Kidney glomerular epithelial cell (primary cell): Measurements from ENCODE around the gene ZNF281.

Experiments
- DNase-seq: peaks from one replicate; lab custom pipeline; 2025; lab: John Stamatoyannopoulos, UW

The ZNF281 gene

GRCh38 chr1:200391747-200392146 is 18.1 kb downstream of the ZNF281 start:
- DNase-seq = no peak

DNA sequence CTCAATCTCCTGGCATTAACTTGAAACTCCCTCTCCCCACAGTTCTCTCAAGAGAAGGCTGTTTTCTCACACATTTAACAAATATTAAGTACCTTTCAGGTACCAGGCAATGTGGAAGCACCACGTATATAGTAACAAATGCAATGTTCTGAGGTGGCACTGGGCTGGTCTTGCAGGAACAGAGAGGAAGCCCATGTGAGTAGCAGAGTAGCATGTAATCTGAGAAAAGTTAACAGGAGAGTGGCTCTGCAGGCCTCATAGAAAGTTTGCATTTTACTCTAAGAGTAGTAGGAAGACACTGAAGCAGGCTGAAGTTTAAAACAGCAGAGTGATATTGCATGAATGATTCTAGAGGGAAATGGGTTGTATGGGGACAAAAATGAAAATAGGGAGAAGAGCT is 21.0 kb downstream of the ZNF281 start:
- no peak for DNase-seq

GRCh38 chr1:200386416-200386815 is 23.4 kb downstream of the ZNF281 start:
- no peak for DNase-seq

- DNase-seq = no peak
Measured at GRCh38 chr1:200384818-200385390, 24.9 kb downstream of the ZNF281 start.

GRCh38 chr1:200381256-200381984 is 28.4 kb downstream of the ZNF281 start:
- DNase-seq = no peak

GRCh38 chr1:200380589-200381021 is 29.2 kb downstream of the ZNF281 start:
- DNase-seq = no peak

DNA sequence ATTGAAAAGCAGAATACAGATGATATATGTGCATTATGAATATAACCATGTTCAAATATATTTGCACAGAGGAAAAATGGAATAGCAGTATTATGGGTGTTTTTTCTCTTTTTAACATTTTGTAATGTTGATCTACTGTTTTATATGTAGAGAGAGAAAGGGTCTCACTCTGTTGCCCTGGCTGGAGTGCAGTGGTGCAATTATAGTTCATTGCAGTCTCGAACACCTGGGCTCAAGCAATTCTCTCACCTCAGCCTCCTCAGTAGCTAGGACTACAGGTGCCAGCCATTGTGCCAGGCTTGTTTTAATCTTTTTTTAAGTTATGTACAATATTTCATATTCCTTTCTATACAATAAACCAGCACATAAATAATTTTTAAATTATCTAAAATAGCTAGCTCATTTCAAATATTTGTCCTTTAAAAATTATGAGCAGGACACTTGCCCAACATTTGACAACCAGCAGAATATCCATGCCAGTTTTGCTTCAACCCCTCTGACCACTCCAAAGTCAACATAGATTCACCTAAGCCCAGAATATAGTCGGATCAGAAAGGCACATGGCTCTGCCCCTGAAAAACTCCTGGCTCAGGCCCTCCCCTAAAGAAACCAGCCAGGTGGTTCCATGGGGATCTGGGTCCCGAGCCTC is 29.8 kb downstream of the ZNF281 start:
- no peak for DNase-seq

- DNase-seq = peak; percentile 99
Measured at GRCh38 chr1:200379432-200379757, 30.4 kb downstream of the ZNF281 start.

- no peak for DNase-seq
Measured at GRCh38 chr1:200378096-200378495, 31.7 kb downstream of the ZNF281 start.

- DNase-seq = no peak
Measured at GRCh38 chr1:200376528-200376927, 33.3 kb downstream of the ZNF281 start.

DNA sequence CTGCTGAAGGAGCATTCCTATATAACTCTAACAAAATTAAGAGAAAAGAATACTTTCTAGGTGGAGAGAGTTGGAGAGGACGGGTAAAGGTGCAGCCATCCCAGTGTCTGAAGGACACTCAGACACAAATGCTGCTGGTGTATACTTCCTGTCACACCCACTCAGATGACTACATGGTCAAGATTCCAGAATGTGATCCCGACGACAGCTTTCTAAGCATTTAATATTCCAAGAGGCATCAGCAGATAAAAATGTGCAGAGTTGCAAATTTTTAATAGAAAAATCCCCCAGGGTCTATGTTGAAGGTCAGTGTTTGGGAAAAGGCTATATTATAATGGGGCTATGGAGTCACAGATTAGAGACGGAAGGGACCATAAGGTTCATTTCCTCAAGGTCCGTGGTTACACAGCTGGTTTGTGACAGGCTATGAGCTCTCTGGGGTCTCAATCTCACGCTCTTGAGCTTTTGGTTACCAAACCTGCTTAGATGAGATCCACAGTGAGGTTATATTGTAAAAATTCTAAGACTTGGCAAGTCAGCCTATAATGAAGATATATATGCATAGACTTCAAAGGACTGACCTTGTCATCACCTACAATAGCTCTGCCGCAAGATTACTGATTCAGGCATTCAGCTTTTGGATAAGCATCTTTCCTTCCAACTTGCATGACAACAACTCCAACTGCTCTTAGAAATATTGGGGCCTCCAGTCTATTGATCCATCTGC is 35.1 kb downstream of the ZNF281 start:
- peak; percentile 21 for DNase-seq

- DNase-seq = no peak
Measured at GRCh38 chr1:200373811-200374231, 36.0 kb downstream of the ZNF281 start.

- DNase-seq = no peak
Measured at GRCh38 chr1:200372885-200373181, 37.0 kb downstream of the ZNF281 start.

GRCh38 chr1:200372095-200372884 is 37.5 kb downstream of the ZNF281 start:
- DNase-seq = peak; percentile 72

DNA sequence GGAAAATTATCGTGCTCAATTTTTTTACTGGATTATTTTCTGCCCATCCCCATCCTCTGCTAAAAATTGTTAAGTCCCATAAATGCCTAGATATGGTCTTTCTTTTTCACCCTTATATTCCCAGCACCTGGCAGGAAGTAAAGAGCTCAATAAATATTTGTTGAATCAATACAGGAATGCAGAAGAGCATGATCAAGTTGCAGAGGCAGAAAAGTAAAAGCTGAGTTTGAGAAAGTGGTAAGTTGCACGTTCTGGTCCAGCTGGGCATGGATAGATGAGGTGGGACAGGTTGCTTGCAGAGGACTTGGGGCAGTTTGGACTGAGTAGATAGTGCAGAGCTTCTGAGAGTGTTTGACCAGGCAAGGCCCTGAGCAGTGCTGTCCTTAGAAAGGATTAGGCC is 40.1 kb downstream of the ZNF281 start:
- no peak for DNase-seq

DNA sequence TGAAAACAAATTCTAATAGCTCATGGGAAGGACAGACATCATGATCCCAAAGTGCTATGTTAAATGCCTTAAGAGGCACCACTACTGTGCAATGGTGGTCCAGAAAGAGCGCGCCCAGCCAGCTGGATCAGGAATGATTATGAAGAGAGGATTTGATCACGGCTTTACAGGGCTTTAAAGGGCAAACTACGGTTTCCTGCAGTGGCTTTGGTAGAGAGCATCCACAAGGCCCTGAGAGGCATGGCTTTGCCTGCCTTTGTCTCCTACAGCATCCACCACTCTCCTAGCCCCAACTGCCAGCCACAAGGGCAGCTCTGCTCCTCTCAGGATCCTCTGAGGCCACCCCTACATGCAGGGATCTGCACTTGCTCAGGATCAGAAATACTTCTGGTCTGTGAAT is 40.7 kb downstream of the ZNF281 start:
- DNase-seq = no peak

- DNase-seq = no peak
Measured at GRCh38 chr1:200368556-200368955, 41.3 kb downstream of the ZNF281 start.

DNA sequence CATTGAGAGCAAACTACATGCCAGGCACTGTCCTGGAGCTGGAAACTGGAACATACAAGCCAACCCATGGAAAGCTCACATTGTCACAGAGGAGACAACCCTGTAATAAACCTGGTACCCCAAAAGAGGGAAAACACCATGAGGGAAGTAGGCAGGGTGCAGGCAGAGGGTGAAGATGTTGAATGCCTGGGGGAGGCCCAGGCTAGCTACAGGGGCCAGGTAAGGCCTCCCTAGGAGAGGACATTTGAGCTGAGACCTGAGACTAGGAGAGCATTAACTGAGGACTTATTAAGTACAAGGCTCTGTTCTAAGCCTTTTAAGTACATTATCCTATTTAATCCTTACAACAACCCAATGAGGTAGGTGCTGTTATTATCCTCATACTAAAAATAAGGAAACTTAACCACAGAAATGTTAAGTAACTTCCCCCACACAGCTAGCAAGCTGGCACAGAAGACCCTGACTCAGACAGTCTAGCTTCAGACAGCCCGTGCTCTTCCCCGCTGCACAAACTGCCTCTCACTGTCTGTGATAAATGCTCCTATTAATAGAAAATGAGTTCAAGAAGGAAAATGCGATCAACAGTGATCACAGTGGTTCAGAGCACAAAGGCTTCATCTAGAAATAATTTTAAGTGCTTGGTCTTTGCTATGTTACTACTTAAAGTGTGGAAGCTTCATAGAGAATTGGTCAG is 41.8 kb downstream of the ZNF281 start:
- DNase-seq = peak; percentile 74

GRCh38 chr1:200366577-200367253 is 43.1 kb downstream of the ZNF281 start:
- peak; percentile 30 for DNase-seq

DNA sequence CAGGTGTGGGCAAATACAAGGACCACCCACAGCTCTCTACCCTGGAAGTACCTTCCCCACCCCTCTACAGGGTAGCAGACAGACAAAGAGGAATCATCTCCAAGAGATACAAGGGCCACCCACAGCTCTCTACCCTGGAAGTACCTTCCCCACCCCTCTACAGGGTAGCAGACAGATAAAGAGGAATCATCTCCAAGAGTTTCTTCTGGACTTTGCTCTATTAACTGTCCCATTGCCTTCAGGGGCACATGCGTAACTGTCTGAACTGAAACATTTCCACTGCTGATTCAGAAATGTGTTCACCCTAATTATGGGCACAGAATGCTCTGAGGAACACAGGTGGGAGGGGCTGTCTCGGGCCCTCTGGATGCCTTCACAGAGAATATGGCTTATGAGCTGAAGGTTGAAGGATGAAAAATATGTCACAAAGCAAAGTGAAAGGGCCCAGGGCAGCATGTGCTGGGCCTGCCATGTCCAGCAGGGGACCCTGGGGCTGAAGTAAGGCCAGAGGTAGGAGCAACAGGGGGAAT is 43.9 kb downstream of the ZNF281 start:
- DNase-seq = no peak

- no peak for DNase-seq
Measured at GRCh38 chr1:200364831-200365230, 45.0 kb downstream of the ZNF281 start.
